ENCODE results near the gene DOCK2.

DNA sequence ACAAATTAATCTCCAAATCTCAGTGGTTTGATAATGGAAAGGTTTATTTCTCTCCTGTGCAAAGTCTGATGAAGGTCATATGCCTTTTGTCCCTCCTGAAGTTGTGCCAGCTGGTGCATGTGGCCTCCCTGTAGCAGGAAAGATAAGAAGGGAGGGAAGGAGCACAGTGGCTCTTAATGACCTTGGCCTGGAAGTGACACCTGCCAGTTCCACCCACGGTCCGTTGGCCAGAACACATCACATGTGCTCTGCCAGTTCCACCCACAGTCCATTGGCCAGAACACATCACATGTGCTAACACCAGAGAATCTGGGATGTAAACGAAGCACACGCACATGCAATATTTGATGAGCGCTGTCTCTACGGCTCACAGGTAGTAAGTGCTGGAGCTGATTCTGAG, 130.9 kb downstream of the DOCK2 start:
- TF ChIP-seq, protein P1, sequence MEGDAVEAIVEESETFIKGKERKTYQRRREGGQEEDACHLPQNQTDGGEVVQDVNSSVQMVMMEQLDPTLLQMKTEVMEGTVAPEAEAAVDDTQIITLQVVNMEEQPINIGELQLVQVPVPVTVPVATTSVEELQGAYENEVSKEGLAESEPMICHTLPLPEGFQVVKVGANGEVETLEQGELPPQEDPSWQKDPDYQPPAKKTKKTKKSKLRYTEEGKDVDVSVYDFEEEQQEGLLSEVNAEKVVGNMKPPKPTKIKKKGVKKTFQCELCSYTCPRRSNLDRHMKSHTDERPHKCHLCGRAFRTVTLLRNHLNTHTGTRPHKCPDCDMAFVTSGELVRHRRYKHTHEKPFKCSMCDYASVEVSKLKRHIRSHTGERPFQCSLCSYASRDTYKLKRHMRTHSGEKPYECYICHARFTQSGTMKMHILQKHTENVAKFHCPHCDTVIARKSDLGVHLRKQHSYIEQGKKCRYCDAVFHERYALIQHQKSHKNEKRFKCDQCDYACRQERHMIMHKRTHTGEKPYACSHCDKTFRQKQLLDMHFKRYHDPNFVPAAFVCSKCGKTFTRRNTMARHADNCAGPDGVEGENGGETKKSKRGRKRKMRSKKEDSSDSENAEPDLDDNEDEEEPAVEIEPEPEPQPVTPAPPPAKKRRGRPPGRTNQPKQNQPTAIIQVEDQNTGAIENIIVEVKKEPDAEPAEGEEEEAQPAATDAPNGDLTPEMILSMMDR (conservative IDR thresholded peaks at IDR 0.05; ENCODE audit: low read length) = no peak
- no peak for TF ChIP-seq EZH2phosphoT487 (IDR thresholded peaks at IDR 0.05; ENCODE audit: borderline replicate concordance)

All from Loucy (cell line).